Measurements from ENCODE around the gene TTF1.

- TF ChIP-seq, protein P1, sequence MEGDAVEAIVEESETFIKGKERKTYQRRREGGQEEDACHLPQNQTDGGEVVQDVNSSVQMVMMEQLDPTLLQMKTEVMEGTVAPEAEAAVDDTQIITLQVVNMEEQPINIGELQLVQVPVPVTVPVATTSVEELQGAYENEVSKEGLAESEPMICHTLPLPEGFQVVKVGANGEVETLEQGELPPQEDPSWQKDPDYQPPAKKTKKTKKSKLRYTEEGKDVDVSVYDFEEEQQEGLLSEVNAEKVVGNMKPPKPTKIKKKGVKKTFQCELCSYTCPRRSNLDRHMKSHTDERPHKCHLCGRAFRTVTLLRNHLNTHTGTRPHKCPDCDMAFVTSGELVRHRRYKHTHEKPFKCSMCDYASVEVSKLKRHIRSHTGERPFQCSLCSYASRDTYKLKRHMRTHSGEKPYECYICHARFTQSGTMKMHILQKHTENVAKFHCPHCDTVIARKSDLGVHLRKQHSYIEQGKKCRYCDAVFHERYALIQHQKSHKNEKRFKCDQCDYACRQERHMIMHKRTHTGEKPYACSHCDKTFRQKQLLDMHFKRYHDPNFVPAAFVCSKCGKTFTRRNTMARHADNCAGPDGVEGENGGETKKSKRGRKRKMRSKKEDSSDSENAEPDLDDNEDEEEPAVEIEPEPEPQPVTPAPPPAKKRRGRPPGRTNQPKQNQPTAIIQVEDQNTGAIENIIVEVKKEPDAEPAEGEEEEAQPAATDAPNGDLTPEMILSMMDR (IDR thresholded peaks at IDR 0.05 in 4 of 5, conservative IDR thresholded peaks at IDR 0.05 in 1 of 5) = no peak
- no peak for TF ChIP-seq POLR2A (IDR thresholded peaks at IDR 0.05)
These were observed 28.2 kb upstream of the TTF1 start for GRCh38 chr9:132434881-132435280.

All from gastrocnemius medialis (tissue), 4 donors.